ENCODE measurements around the gene BAHCC1. TPM values are rescaled to one million over a fixed set of nuclear protein-coding genes. Genes with fewer than 3 reads are reported as not detected.

BAHCC1 gene
- total and polyA plus RNA-seq, 9 of the 15 experiments (the other 6 are each of a cell fraction or from before 2014, with no cell fraction given): 0.14 to 26.9 (median 5.0) TPM

GRCh38 chr17:81483862-81484194 lies 88.6 kb downstream of the BAHCC1 start:
- H2AFZ ChIP-seq (ENCODE audit: low read depth, low read length): peak overlapping the region; percentile 98
- H3K4me1 ChIP-seq (replicated peaks in 1 of 2; ENCODE audit: control insufficient read depth in 2 of 2, insufficient read depth in 2 of 2, low read length in 2 of 2): peaks cover 36 to 83% of the 10 kb centered on the region in 2 experiments
- peak overlapping the region; percentile 69 to 93; a peak in 3 of 4 replicates for H3K9ac ChIP-seq (ENCODE audit: insufficient read depth in 1 of 2, low read depth in 2 of 2, low read length in 2 of 2)
- intact Hi-C loops (cut with micrococcal nuclease) (loop anchor here (2.0 to 10.0 kb wide), 4 partner anchors 38 to 229 kb away; partner anchors contain the start of gene SLC38A10), in situ Hi-C loops (cut with MboI) (loop anchor here (5.0 kb wide), 2 partner anchors 92 to 237 kb away; no protein-coding TSS in a partner anchor)
- DNase-seq (ENCODE audit: extremely low read depth in 1 of 4, low spot score in 3 of 4): no peak
- H3K79me2 ChIP-seq (ENCODE audit: control insufficient read depth, insufficient read depth, low read length): peaks cover 11% of the 10 kb centered on the region; the same call in 2 of the 3 replicates
- peak overlapping the region; percentile 20; the same call in 1 of the 2 replicates for H3K4me3 ChIP-seq
- ChIA-PET CTCF (ENCODE audit: low intra/inter-chr PET ratio) (interaction anchor here (0.5 to 2.7 kb wide), 8 partner anchors 29 to 354 kb away, joined by 3 to 33 read pairs (median 4); partner anchors contain the start of gene ACTG1), POLR2A (interaction anchor here (0.9 to 2.6 kb wide), 5 partner anchors 11 to 189 kb away, joined by 5 to 18 read pairs (median 8); partner anchors contain the start of genes ACTG1 and SLC38A10)
- no peaks in the 10 kb centered on the region for H3K9me1 ChIP-seq (ENCODE audit: control insufficient read depth, insufficient read depth, low read length)
- no TSS peak for BruUV-seq (replicated peaks)
- no peaks in the 10 kb centered on the region for H3K36me3 ChIP-seq (ENCODE audit: control insufficient read depth, insufficient read depth, low read length)
- H3K4me2 ChIP-seq (ENCODE audit: insufficient read depth, low read length): peak overlapping the region; percentile 78
- H4K20me1 ChIP-seq (replicated peaks; ENCODE audit: control insufficient read depth, insufficient read depth, low read length): no peaks in the 10 kb centered on the region
- no peak for ATAC-seq
- WGBS (ENCODE audit: insufficient coverage, low coverage, missing lambda C conversion rate): 44% methylated on average over 18 of the region's 32 CpGs
- H3K9me3 ChIP-seq (replicated peaks; ENCODE audit: control insufficient read depth, insufficient read depth, low read depth, low read length): no peaks in the 10 kb centered on the region
- H3K27me3 ChIP-seq (ENCODE audit: control insufficient read depth in 2 of 2, insufficient read depth in 2 of 2, low read length in 2 of 2): no peaks in the 10 kb centered on the region; a peak in 1 of 5 replicates
- no peak overlapping the region for H3K27ac ChIP-seq (ENCODE audit: extremely low read depth, low read depth, low read length)
- FAIRE-seq: no peak
- 0 out of 2 replicates have a peak, but pooled peaks have one; percentile 22 for TF ChIP-seq ZNF740 (CRISPR knock-in tag; IDR thresholded peaks at IDR 0.05)
- TF ChIP-seq ZNF740 (tag; IDR thresholded peaks at IDR 0.05): no peak
- no peak for TF ChIP-seq EWSR1 (IDR thresholded peaks at IDR 0.05; ENCODE audit: borderline replicate concordance, low read depth, partially characterized antibody)
- TF ChIP-seq PRMT5 (CRISPR knock-in tag; IDR thresholded peaks at IDR 0.05): no peak
- no peak for TF ChIP-seq ZNF134 (CRISPR knock-in tag; conservative IDR thresholded peaks at IDR 0.05)
- 0 out of 2 replicates have a peak, but pooled peaks have one; percentile 66 for TF ChIP-seq ZNF282 (CRISPR knock-in tag; IDR thresholded peaks at IDR 0.05)
- TF ChIP-seq KDM2B (CRISPR knock-in tag; IDR thresholded peaks at IDR 0.05): no peak
- no peak for TF ChIP-seq MTF1 (CRISPR knock-in tag; IDR thresholded peaks at IDR 0.05; ENCODE audit: borderline replicate concordance)
- no peak for TF ChIP-seq TAL1 (IDR thresholded peaks at IDR 0.05)
- TF ChIP-seq ZNF655 (CRISPR knock-in tag; IDR thresholded peaks at IDR 0.05): no peak
- TF ChIP-seq ZBTB33 (CRISPR knock-in tag; IDR thresholded peaks at IDR 0.05): peak; percentile 93
- TF ChIP-seq ELK1 (CRISPR knock-in tag; IDR thresholded peaks at IDR 0.05): 0 out of 2 replicates have a peak, but pooled peaks have one; percentile 45
